Activated B cell treated with CpG ODN at 0.5 μM for 24 hours (primary cell): ENCODE data around the gene RXFP2. TPM values are rescaled to one million over a fixed set of nuclear protein-coding genes. Genes with fewer than 3 reads are reported as not detected.

Experiments
- ATAC-seq: fragments of 200-7000 bp; cut with Tn5 transposase; one replicate; pipeline ENCODE4 v1.10.0; 2021; ENCODE audit warnings: low read depth, mild to moderate bottlenecking, moderate library complexity
- CTCF ChIA-PET: fragments of 350-600 bp; sonication (Branson Sonifier 250); formaldehyde crosslinking; loops from one replicate; lab custom pipeline; 2021; ENCODE audit warnings: antibody characterized with exemption; lab: Charles Lee
- POLR2A ChIA-PET: fragments of 350-600 bp; sonication (Branson Sonifier 250); formaldehyde crosslinking; loops from one replicate; lab custom pipeline; 2021; ENCODE audit warnings: antibody characterized with exemption; lab: Charles Lee
- DNase-seq: peaks from one replicate; pipeline ENCODE4 v3.0.0; 2022
- H3K27ac Mint-ChIP-seq: one replicate; pipeline ENCODE4 v1.8.0; 2020; ENCODE audit warnings: mixed read lengths
- H3K27me3 Mint-ChIP-seq: one replicate; pipeline ENCODE4 v1.8.0; 2021; ENCODE audit warnings: mixed read lengths
- H3K36me3 Mint-ChIP-seq: one replicate; pipeline ENCODE4 v1.8.0; 2021; ENCODE audit warnings: low read depth, mixed read lengths
- H3K4me1 Mint-ChIP-seq: one replicate; pipeline ENCODE4 v1.8.0; 2021; ENCODE audit warnings: mixed read lengths
- H3K4me3 Mint-ChIP-seq: one replicate; pipeline ENCODE4 v1.8.0; 2020; ENCODE audit warnings: mild to moderate bottlenecking, mixed read lengths
- H3K9me3 Mint-ChIP-seq: one replicate; pipeline ENCODE4 v1.8.0; 2020; ENCODE audit warnings: mixed read lengths
- intact Hi-C: fragments of 100-400 bp; cut with micrococcal nuclease; formaldehyde crosslinking; loops from one replicate; pipeline ENCODE4 v1.15.1; 2024
- total RNA-seq: library from RNA; stranded (reverse); gene quantifications from 2 replicates; pipeline ENCODE4 v1.2.3, GENCODE V29; 2022
- TF ChIP-seq, protein P1 (sequence below): fragments of 200-600 bp; IDR thresholded peaks from one replicate; pipeline ENCODE4 v1.8.0; 2022; ENCODE audit warnings: antibody characterized with exemption, mild to moderate bottlenecking

RXFP2 gene
- total RNA-seq, 1 donor from 2014 or later, result not detected

GRCh38 chr13:31826521-31826920 is 87.2 kb downstream of the RXFP2 start:
- Mint-ChIP-seq H3K27me3 (peaks cover 3% of the 10 kb centered on the region), H3K4me1 (no peaks in the 10 kb centered on the region), H3K9me3 (no peaks in the 10 kb centered on the region), H3K36me3 (no peaks in the 10 kb centered on the region), H3K4me3 (no peak overlapping the region), H3K27ac (no peak overlapping the region)
- ChIA-PET POLR2A (no interaction called here), CTCF (no interaction called here)
- intact Hi-C loops, result no loop called here
- TF ChIP-seq, protein P1, sequence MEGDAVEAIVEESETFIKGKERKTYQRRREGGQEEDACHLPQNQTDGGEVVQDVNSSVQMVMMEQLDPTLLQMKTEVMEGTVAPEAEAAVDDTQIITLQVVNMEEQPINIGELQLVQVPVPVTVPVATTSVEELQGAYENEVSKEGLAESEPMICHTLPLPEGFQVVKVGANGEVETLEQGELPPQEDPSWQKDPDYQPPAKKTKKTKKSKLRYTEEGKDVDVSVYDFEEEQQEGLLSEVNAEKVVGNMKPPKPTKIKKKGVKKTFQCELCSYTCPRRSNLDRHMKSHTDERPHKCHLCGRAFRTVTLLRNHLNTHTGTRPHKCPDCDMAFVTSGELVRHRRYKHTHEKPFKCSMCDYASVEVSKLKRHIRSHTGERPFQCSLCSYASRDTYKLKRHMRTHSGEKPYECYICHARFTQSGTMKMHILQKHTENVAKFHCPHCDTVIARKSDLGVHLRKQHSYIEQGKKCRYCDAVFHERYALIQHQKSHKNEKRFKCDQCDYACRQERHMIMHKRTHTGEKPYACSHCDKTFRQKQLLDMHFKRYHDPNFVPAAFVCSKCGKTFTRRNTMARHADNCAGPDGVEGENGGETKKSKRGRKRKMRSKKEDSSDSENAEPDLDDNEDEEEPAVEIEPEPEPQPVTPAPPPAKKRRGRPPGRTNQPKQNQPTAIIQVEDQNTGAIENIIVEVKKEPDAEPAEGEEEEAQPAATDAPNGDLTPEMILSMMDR, result no peak
- no peak for ATAC-seq
- DNase-seq, result no peak

- no peak overlapping the region for H3K27ac Mint-ChIP-seq
- no peak for ATAC-seq
- POLR2A ChIA-PET, result no interaction called here
- intact Hi-C loops, result no loop called here
- TF ChIP-seq, protein P1, result no peak
- no peaks in the 10 kb centered on the region for H3K4me1 Mint-ChIP-seq
- no peaks in the 10 kb centered on the region for H3K36me3 Mint-ChIP-seq
- no peak overlapping the region for H3K4me3 Mint-ChIP-seq
- no peak for DNase-seq
- no peaks in the 10 kb centered on the region for H3K9me3 Mint-ChIP-seq
- H3K27me3 Mint-ChIP-seq, result peaks cover 3% of the 10 kb centered on the region
- CTCF ChIA-PET, result no interaction called here
Observed at GRCh38 chr13:31827707-31828106, 88.4 kb downstream of the RXFP2 start.

DNA sequence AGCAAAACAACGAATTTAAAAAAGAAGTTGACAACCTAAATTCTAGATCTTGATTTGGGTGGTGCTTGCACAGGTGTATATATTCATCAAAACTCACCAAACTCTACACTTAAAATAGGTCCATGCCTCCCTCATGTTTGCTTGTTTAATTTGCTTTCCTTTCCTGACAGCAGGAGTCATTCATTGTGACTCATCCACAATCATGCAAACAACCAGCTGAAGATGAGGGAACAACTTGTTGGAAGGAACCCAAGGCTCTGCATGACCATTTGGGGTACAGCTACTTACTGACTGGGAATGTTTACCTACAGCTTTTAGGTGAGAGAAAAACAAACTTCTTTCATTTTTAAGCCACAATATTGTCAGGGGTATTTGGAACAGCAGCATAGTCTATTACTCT is 96.6 kb downstream of the RXFP2 start:
- ChIA-PET CTCF (no interaction called here), POLR2A (no interaction called here)
- DNase-seq (no peak), ATAC-seq (no peak)
- H3K4me3 Mint-ChIP-seq, result no peak overlapping the region
- H3K27me3 Mint-ChIP-seq, result peaks cover 5% of the 10 kb centered on the region
- H3K4me1 Mint-ChIP-seq, result no peaks in the 10 kb centered on the region
- no peaks in the 10 kb centered on the region for H3K9me3 Mint-ChIP-seq
- intact Hi-C loops, result no loop called here
- TF ChIP-seq, protein P1, result no peak
- no peak overlapping the region for H3K27ac Mint-ChIP-seq
- no peaks in the 10 kb centered on the region for H3K36me3 Mint-ChIP-seq

GRCh38 chr13:31843044-31843443 is 103.7 kb downstream of the RXFP2 start:
- Mint-ChIP-seq H3K27ac (no peak overlapping the region), H3K9me3 (no peaks in the 10 kb centered on the region), H3K4me1 (peaks cover 9% of the 10 kb centered on the region), H3K27me3 (peaks cover 32% of the 10 kb centered on the region), H3K4me3 (no peak overlapping the region), H3K36me3 (no peaks in the 10 kb centered on the region)
- DNase-seq (no peak), ATAC-seq (no peak)
- TF ChIP-seq, protein P1, result no peak
- ChIA-PET CTCF (no interaction called here), POLR2A (no interaction called here)
- intact Hi-C loops, result loop anchor here (10.0 kb wide), 1 partner anchor 692 kb away; the partner anchor contains the start of gene N4BP2L2

DNA sequence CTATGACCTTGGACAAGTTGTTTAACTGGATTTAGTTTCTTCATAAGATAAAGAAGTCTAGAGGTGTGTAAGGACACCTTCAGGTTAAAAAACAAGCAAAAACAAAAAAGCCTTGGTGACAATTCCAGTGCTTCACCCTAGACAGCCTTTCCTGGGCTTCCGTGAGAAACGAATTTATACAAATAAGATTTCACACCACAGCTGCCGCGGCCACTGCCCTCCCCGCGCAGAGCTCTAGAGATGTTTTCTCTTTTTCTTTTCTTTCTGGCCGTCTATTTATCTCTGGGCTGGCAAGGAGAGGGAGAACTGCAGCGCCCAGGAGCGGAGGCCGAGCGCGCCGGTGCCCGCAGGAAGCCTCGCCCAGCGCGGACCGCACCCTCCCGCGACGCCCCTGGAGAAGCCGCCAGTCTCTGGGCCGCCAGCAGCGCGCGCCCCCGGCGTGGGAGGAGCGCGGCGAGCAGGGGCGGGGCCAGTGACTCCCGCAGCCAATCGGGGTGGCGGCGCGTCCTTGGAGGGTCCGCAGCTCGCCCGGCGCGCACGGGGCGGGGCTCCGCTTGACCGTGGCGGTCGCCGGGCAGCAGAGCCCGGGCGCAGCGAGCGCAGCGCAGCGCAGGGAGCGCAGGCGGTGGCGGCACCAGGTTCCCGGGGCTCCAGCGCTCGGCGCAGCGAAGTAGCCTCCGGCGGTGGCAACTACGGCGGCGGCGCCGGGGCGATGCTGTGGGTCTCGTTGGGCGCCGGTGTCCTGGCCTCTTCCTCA is 107.0 kb downstream of the RXFP2 start:
- Mint-ChIP-seq H3K9me3 (no peaks in the 10 kb centered on the region), H3K4me1 (peaks cover 9% of the 10 kb centered on the region), H3K27me3 (peaks cover 27% of the 10 kb centered on the region), H3K36me3 (no peaks in the 10 kb centered on the region), H3K27ac (no peak overlapping the region), H3K4me3 (peak overlapping the region; percentile 83)
- intact Hi-C loops, result loop anchor here (2.0 to 10.0 kb wide), 7 partner anchors 16 to 1972 kb away; partner anchors contain the start of genes BRCA2, N4BP2L2, PDS5B and RFC3
- TF ChIP-seq, protein P1, result no peak
- ATAC-seq (peak; percentile 98), DNase-seq (peak; percentile 80)
- ChIA-PET POLR2A (interaction anchor here (1.5 kb wide), 1 partner anchor 469 kb away, joined by 5 read pairs; the partner anchor contains the start of genes BRCA2 and ZAR1L), CTCF (no interaction called here)
